H9 (cell line): ENCODE data around the gene CCR5. TPM values are rescaled to one million over a fixed set of nuclear protein-coding genes. Genes with fewer than 3 reads are reported as not detected.

Experiments
- DNase-seq: peaks from one replicate; pipeline ENCODE4 v3.0.0-alpha.2; 2017
- H2AFZ ChIP-seq: one replicate; pipeline ENCODE4 v1.6.1; 2013; ENCODE audit warnings: mild to moderate bottlenecking, low read length, control low read depth, moderate library complexity
- H2AK5ac ChIP-seq: 2 replicates; pipeline ENCODE4 v1.6.1; 2013; ENCODE audit warnings: low read length, control low read depth, mixed read lengths; ENCODE audit not compliant: insufficient read length
- H2BK120ac ChIP-seq: one replicate; pipeline ENCODE4 v1.6.1; 2013; ENCODE audit warnings: low read depth, mild to moderate bottlenecking, low read length, control low read depth, inconsistent platforms; ENCODE audit not compliant: poor library complexity, severe bottlenecking
- H2BK12ac ChIP-seq: 2 replicates; pipeline ENCODE4 v1.6.1; 2013; ENCODE audit warnings: low read length, control low read depth, mixed read lengths, low read depth; ENCODE audit not compliant: insufficient read length
- H2BK15ac ChIP-seq: 2 replicates; pipeline ENCODE4 v1.6.1; 2013; ENCODE audit warnings: low read depth, low read length, control low read depth
- H2BK20ac ChIP-seq: one replicate; pipeline ENCODE4 v1.6.1; 2013; ENCODE audit warnings: low read depth, mild to moderate bottlenecking, low read length, control low read depth, inconsistent platforms; ENCODE audit not compliant: poor library complexity, severe bottlenecking
- H2BK5ac ChIP-seq: 2 replicates; pipeline ENCODE4 v1.6.1; 2013; ENCODE audit warnings: low read length, control low read depth, mixed read lengths; ENCODE audit not compliant: insufficient read length
- H3K14ac ChIP-seq: 2 replicates; pipeline ENCODE4 v1.6.1; 2013; ENCODE audit warnings: low read length, control low read depth; ENCODE audit not compliant: insufficient read depth
- H3K18ac ChIP-seq: 2 replicates; pipeline ENCODE4 v1.6.1; 2013; ENCODE audit warnings: low read depth, mild to moderate bottlenecking, mixed read lengths, low read length, control low read depth; ENCODE audit not compliant: insufficient read length
- H3K23ac ChIP-seq: 2 replicates; pipeline ENCODE4 v1.6.1; 2013; ENCODE audit warnings: low read length, control low read depth, mixed read lengths, low read depth; ENCODE audit not compliant: insufficient read length
- H3K23me2 ChIP-seq: 2 replicates; pipeline ENCODE4 v1.6.1; 2013; ENCODE audit warnings: low read depth, mild to moderate bottlenecking, mixed read lengths, low read length, control low read depth; ENCODE audit not compliant: insufficient read length, poor library complexity, severe bottlenecking
- H3K27ac ChIP-seq: 2 replicates; pipeline ENCODE4 v1.5.1; 2013; ENCODE audit warnings: low read length, control low read depth, mixed read lengths, low read depth; ENCODE audit not compliant: insufficient read length
- H3K27me3 ChIP-seq: 2 replicates; pipeline ENCODE4 v1.6.1; 2013; ENCODE audit warnings: low read length, control low read depth, inconsistent platforms; ENCODE audit not compliant: insufficient read depth
- H3K4ac ChIP-seq: 2 replicates; pipeline ENCODE4 v1.6.1; 2013; ENCODE audit warnings: low read depth, mild to moderate bottlenecking, control low read depth, inconsistent platforms, low read length, moderate library complexity
- H3K4me1 ChIP-seq: 2 replicates; pipeline ENCODE4 v1.6.1; 2013; ENCODE audit warnings: low read length, control low read depth, inconsistent platforms; ENCODE audit not compliant: insufficient read depth
- H3K4me2 ChIP-seq: 2 replicates; pipeline ENCODE4 v1.6.1; 2013; ENCODE audit warnings: low read length, control low read depth, mixed read lengths; ENCODE audit not compliant: insufficient read length, insufficient read depth
- H3K56ac ChIP-seq: 2 replicates; pipeline ENCODE4 v1.6.1; 2013; ENCODE audit warnings: low read depth, mild to moderate bottlenecking, mixed read lengths, low read length, control low read depth; ENCODE audit not compliant: insufficient read length
- H3K79me1 ChIP-seq: 2 replicates; pipeline ENCODE4 v1.6.1; 2013; ENCODE audit warnings: low read depth, mild to moderate bottlenecking, moderate library complexity, low read length, control low read depth, inconsistent platforms; ENCODE audit not compliant: insufficient read depth, poor library complexity, severe bottlenecking
- H3K79me2 ChIP-seq: 2 replicates; pipeline ENCODE4 v1.6.1; 2013; ENCODE audit warnings: low read length, control low read depth, inconsistent platforms; ENCODE audit not compliant: insufficient read depth
- H3K9ac ChIP-seq: 2 replicates; pipeline ENCODE4 v1.6.1; 2013; ENCODE audit warnings: low read length, control low read depth, mixed read lengths; ENCODE audit not compliant: insufficient read length; ENCODE audit errors: extremely low read depth
- H3K9me3 ChIP-seq: one replicate; pipeline ENCODE4 v1.6.1; 2013; ENCODE audit warnings: low read depth, low read length, inconsistent platforms; ENCODE audit not compliant: control insufficient read depth
- H3T11ph ChIP-seq: one replicate; pipeline ENCODE4 v1.6.1; 2013; ENCODE audit warnings: mild to moderate bottlenecking, low read length, control low read depth, inconsistent platforms
- H4K20me1 ChIP-seq: one replicate; pipeline ENCODE4 v1.6.1; 2013; ENCODE audit not compliant: control insufficient read depth, insufficient read length, insufficient read depth
- H4K5ac ChIP-seq: 2 replicates; pipeline ENCODE4 v1.6.1; 2013; ENCODE audit warnings: low read depth, mild to moderate bottlenecking, mixed read lengths, low read length, control low read depth; ENCODE audit not compliant: insufficient read length
- H4K8ac ChIP-seq: replicated peaks from 2 replicates; pipeline ENCODE4 v1.6.1; 2013; ENCODE audit warnings: low read length, control low read depth, mixed read lengths, low read depth; ENCODE audit not compliant: insufficient read length
- H4K91ac ChIP-seq: 2 replicates; pipeline ENCODE4 v1.6.1; 2013; ENCODE audit warnings: low read depth, mild to moderate bottlenecking, moderate library complexity, mixed read lengths, low read length, control low read depth; ENCODE audit not compliant: insufficient read length
- H3K27ac Mint-ChIP-seq, 3 experiments: 2 replicates in 2 of 3; 3 replicates in 1 of 3; pipeline ENCODE4 v1.8.0; 2020 to 2021; ENCODE audit warnings: mixed read lengths in 3 of 3, mild to moderate bottlenecking in 1 of 3, moderate library complexity in 1 of 3
- H3K27me3 Mint-ChIP-seq: 2 replicates; pipeline ENCODE4 v1.8.0; 2021; ENCODE audit warnings: low read depth, mild to moderate bottlenecking, moderate library complexity, mixed read lengths
- H3K36me3 Mint-ChIP-seq, 3 experiments: 2 replicates in 2 of 3; 3 replicates in 1 of 3; pipeline ENCODE4 v1.8.0; 2020 to 2021; ENCODE audit warnings: low read depth in 3 of 3, mixed read lengths in 3 of 3; ENCODE audit not compliant: insufficient read depth in 1 of 3
- H3K4me1 Mint-ChIP-seq, 2 experiments: 2 replicates each; pipeline ENCODE4 v1.8.0; 2020; ENCODE audit warnings: mixed read lengths in 2 of 2
- H3K4me3 Mint-ChIP-seq, 2 experiments: 2 replicates in 1 of 2; 3 replicates in 1 of 2; pipeline ENCODE4 v1.8.0; 2020 to 2021; ENCODE audit warnings: mild to moderate bottlenecking in 2 of 2, mixed read lengths in 2 of 2, moderate library complexity in 1 of 2
- H3K9me3 Mint-ChIP-seq, 2 experiments: 2 replicates in 1 of 2; 3 replicates in 1 of 2; pipeline ENCODE4 v1.8.0; 2020; ENCODE audit warnings: mild to moderate bottlenecking in 2 of 2, mixed read lengths in 2 of 2, moderate library complexity in 1 of 2
- CTCF ChIP-seq: fragments of 200-600 bp; sonication (generic); conservative IDR thresholded peaks from 3 replicates; pipeline ENCODE4 v1.8.0; 2021; ENCODE audit warnings: antibody characterized with exemption, mild to moderate bottlenecking
- WGBS: extraction: QIAGEN DNeasy Blood & Tissue Kit; methylation state at CpG from one replicate; pipeline ENCODE4 v1.1.7; 2013; ENCODE audit warnings: missing lambda C conversion rate, low lambda C conversion rate, mixed read lengths; ENCODE audit not compliant: insufficient read length; ENCODE audit errors: extremely low coverage; 5-methylcytosine and 5-hydroxymethylcytosine counted together
- total RNA-seq: library from RNA; stranded (reverse); gene quantifications from 2 replicates; pipeline ENCODE4 v1.2.1, GENCODE V29; 2021

Gene CCR5
- total RNA-seq, 1 experiment from 2014 or later = not detected

- Histone ChIP-seq H4K91ac (no peak overlapping the region), H4K5ac (no peak overlapping the region), H2BK120ac (no peak overlapping the region), H3K9me3 (no peaks in the 10 kb centered on the region), H3K9ac (no peak overlapping the region), H2BK15ac (no peak overlapping the region), H3T11ph (no peak overlapping the region), H4K8ac (no peak overlapping the region), H2AK5ac (no peak overlapping the region), H2AFZ (no peak overlapping the region), H3K4ac (no peak overlapping the region), H3K79me2 (no peaks in the 10 kb centered on the region), H3K56ac (no peak overlapping the region), H2BK12ac (no peak overlapping the region), H3K4me2 (no peak overlapping the region), H3K27me3 (no peaks in the 10 kb centered on the region), H3K79me1 (no peaks in the 10 kb centered on the region), H3K23ac (no peak overlapping the region), H3K14ac (no peak overlapping the region), H2BK20ac (no peak overlapping the region), H3K23me2 (no peaks in the 10 kb centered on the region), H2BK5ac (no peak overlapping the region), H3K27ac (no peak overlapping the region), H3K18ac (no peak overlapping the region), H3K4me1 (no peaks in the 10 kb centered on the region), H4K20me1 (no peaks in the 10 kb centered on the region)
- no peak for DNase-seq
- H3K9me3 Mint-ChIP-seq = no peaks in the 10 kb centered on the region
- H3K4me3 Mint-ChIP-seq = no peak overlapping the region
- no CpG with 5 or more reads among the region's 2 CpGs for WGBS
- no peak for TF ChIP-seq CTCF
- peaks cover 6% of the 10 kb centered on the region for H3K27me3 Mint-ChIP-seq
- peaks cover 9 to 16% of the 10 kb centered on the region in 2 experiments for H3K4me1 Mint-ChIP-seq
- H3K27ac Mint-ChIP-seq = no peak overlapping the region
- no peaks in the 10 kb centered on the region for H3K36me3 Mint-ChIP-seq
Measured at GRCh38 chr3:46393011-46393410, 22.3 kb downstream of the CCR5 start.
